Endodermal cell (in vitro differentiated cells): Measurements from ENCODE around the gene ARAF. TPM values are rescaled to one million over a fixed set of nuclear protein-coding genes. Genes with fewer than 3 reads are reported as not detected.

ENCODE experiments used
- DNase-seq: peaks from one replicate; pipeline ENCODE4 v3.0.0-alpha.2; 2017
- H3K27ac ChIP-seq: 2 replicates; pipeline ENCODE4 v1.5.1; 2013; ENCODE audit warnings: mild to moderate bottlenecking, low read depth, low read length, moderate library complexity
- H3K27me3 ChIP-seq: 2 replicates; pipeline ENCODE4 v1.6.1; 2013; ENCODE audit warnings: mild to moderate bottlenecking, low read length, moderate library complexity; ENCODE audit not compliant: insufficient read depth, control insufficient read depth, poor library complexity, severe bottlenecking
- H3K36me3 ChIP-seq: 2 replicates; pipeline ENCODE4 v1.7.0; 2013; ENCODE audit warnings: mild to moderate bottlenecking, low read length, moderate library complexity; ENCODE audit not compliant: control insufficient read depth, insufficient read depth
- H3K4me1 ChIP-seq: one replicate; pipeline ENCODE4 v1.7.0; 2013; ENCODE audit warnings: low read length; ENCODE audit not compliant: control insufficient read depth, insufficient read depth
- H3K4me3 ChIP-seq: 2 replicates; pipeline ENCODE4 v1.5.1; 2013; ENCODE audit warnings: mild to moderate bottlenecking, low read length, moderate library complexity
- H3K9ac ChIP-seq: 2 replicates; pipeline ENCODE4 v1.6.1; 2013; ENCODE audit warnings: mild to moderate bottlenecking, low read length, moderate library complexity; ENCODE audit not compliant: poor library complexity, severe bottlenecking; ENCODE audit errors: extremely low read depth
- H3K9me3 ChIP-seq: 2 replicates; pipeline ENCODE4 v1.6.1; 2013; ENCODE audit warnings: mild to moderate bottlenecking, low read length, moderate library complexity; ENCODE audit not compliant: control insufficient read depth
- H3K27ac Mint-ChIP-seq: 2 replicates; pipeline ENCODE4 v1.8.0; 2020; ENCODE audit warnings: mixed read lengths
- H3K27me3 Mint-ChIP-seq: 2 replicates; pipeline ENCODE4 v1.8.0; 2021; ENCODE audit warnings: mild to moderate bottlenecking, mixed read lengths; ENCODE audit not compliant: insufficient read depth
- H3K36me3 Mint-ChIP-seq: 2 replicates; pipeline ENCODE4 v1.8.0; 2020; ENCODE audit warnings: low read depth, mixed read lengths
- H3K4me1 Mint-ChIP-seq: 2 replicates; pipeline ENCODE4 v1.8.0; 2020; ENCODE audit warnings: mixed read lengths
- H3K4me3 Mint-ChIP-seq: 2 replicates; pipeline ENCODE4 v1.8.0; 2020; ENCODE audit warnings: mild to moderate bottlenecking, moderate library complexity, mixed read lengths
- H3K9me3 Mint-ChIP-seq: 2 replicates; pipeline ENCODE4 v1.8.0; 2020; ENCODE audit warnings: mild to moderate bottlenecking, mixed read lengths
- WGBS, 2 experiments: methylation state at CpG; one replicate each; pipeline versions ENCODE4 v1.1.5 to v1.1.7; 2013; ENCODE audit warnings: missing lambda C conversion rate in 2 of 2, mixed read lengths in 1 of 2; ENCODE audit not compliant: insufficient coverage in 1 of 2, insufficient read length in 1 of 2; 5-methylcytosine and 5-hydroxymethylcytosine counted together
- total RNA-seq, 2 donors: library from RNA; stranded (reverse); fragmentation: NEBNext Ultra II Directional in 1 of 2; extraction: Animal tissue kit (Norgen Biotek cat#: 25700) in 1 of 2; gene quantifications; 2 replicates in 1 of 2; 3 replicates in 1 of 2; pipeline ENCODE4 v1.2.1, GENCODE V29; 2021
- TF ChIP-seq, protein P1 (sequence below): fragments of 200-600 bp; sonication (generic); conservative IDR thresholded peaks from 2 replicates; pipeline ENCODE4 v1.5.0; 2021; ENCODE audit warnings: antibody characterized with exemption, mild to moderate bottlenecking

ARAF gene
- total RNA-seq, 2 donors from 2014 or later = 47.7 to 48.7 TPM

DNA sequence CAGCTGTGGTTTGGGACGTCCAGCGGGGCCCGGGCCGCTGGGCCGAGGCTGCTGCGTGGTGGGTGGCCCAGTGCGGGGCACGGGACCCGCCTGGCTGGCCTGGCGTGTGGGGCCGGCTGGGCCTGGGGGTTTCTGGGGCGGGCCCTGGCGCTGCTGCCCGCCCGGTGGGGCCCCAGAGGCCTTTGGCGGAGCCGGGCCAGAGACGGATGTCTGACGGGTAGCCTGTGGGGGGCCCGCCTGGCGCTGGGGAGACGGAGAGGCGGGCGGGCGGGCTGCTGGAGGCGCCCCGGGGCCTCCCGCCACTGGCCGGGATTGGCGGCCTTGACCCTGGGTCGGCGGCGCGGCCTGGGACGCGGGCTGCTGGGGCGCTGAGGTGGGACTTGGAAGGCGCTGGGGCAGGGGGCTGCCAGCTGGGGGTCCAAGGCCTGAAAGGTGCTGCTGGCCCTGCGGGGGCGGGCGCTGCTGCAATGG lies 13.1 kb downstream of the ARAF start:
- no peaks in the 10 kb centered on the region for H3K36me3 ChIP-seq
- peak overlapping the region; percentile 45 for H3K4me3 ChIP-seq
- no peaks in the 10 kb centered on the region for H3K4me1 ChIP-seq
- H3K9me3 ChIP-seq = no peaks in the 10 kb centered on the region
- 13% methylated on average over 34 of the region's 41 CpGs; no CpG with 5 or more reads in 1 of the 2 experiments for WGBS, 2 experiments
- H3K27me3 ChIP-seq = no peaks in the 10 kb centered on the region
- peak overlapping the region; percentile 53 for H3K9ac ChIP-seq
- peaks cover 27% of the 10 kb centered on the region for H3K36me3 Mint-ChIP-seq
- peak overlapping the region; percentile 63 for H3K4me3 Mint-ChIP-seq
- peak overlapping the region; percentile 86 for H3K27ac Mint-ChIP-seq
- no peaks in the 10 kb centered on the region for H3K27me3 Mint-ChIP-seq
- H3K9me3 Mint-ChIP-seq = peaks cover 79% of the 10 kb centered on the region
- H3K4me1 Mint-ChIP-seq = peaks cover 12% of the 10 kb centered on the region
- peak overlapping the region; percentile 86 for H3K27ac ChIP-seq
- TF ChIP-seq, protein P1, sequence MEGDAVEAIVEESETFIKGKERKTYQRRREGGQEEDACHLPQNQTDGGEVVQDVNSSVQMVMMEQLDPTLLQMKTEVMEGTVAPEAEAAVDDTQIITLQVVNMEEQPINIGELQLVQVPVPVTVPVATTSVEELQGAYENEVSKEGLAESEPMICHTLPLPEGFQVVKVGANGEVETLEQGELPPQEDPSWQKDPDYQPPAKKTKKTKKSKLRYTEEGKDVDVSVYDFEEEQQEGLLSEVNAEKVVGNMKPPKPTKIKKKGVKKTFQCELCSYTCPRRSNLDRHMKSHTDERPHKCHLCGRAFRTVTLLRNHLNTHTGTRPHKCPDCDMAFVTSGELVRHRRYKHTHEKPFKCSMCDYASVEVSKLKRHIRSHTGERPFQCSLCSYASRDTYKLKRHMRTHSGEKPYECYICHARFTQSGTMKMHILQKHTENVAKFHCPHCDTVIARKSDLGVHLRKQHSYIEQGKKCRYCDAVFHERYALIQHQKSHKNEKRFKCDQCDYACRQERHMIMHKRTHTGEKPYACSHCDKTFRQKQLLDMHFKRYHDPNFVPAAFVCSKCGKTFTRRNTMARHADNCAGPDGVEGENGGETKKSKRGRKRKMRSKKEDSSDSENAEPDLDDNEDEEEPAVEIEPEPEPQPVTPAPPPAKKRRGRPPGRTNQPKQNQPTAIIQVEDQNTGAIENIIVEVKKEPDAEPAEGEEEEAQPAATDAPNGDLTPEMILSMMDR = no peak
- no peak for DNase-seq

DNA sequence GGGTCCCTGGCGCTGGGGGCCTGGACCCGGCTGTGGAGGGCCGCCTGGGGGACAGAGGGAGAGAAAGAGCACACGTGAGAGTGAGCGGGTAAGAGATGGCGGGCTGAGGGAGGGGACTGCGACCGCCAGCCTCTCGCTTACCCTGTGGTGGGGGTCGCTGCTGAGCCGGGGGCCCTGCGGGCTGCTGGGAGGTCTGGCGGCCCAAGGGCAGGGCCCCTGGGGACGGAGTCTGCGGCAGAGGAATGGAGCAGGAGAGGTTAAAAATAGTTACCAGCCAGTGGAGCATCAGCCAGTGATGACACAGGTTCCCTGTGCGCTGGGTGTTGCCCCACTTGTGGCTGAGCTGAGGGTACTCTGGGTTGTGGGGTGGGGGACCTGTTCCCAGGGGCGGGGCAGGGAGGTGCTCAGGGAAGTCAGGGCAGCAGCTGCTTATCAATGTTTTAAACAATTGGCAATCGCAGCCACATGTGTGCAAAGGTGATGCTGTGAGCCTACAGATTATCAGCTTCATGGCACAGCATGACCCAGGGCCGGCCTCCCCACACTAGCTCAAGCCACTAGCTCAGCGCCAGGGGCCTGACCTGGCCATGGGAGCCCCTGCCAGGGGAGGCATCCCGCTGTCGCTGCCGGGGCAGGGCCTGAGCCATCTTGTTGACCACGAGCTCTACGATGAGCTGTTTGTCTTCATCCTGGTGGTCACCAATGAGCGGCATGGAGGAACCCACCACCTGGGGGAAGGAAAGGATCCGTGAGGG lies 13.7 kb downstream of the ARAF start:
- H3K9me3 Mint-ChIP-seq = peaks cover 78% of the 10 kb centered on the region
- WGBS, 2 experiments = 40 to 60% methylated on average over 2 to 25 of the region's 27 CpGs
- H3K4me3 Mint-ChIP-seq = peak overlapping the region; percentile 63
- H3K9ac ChIP-seq = peak overlapping the region; percentile 53
- no peaks in the 10 kb centered on the region for H3K27me3 Mint-ChIP-seq
- no peaks in the 10 kb centered on the region for H3K27me3 ChIP-seq
- peaks cover 12% of the 10 kb centered on the region for H3K4me1 Mint-ChIP-seq
- H3K9me3 ChIP-seq = no peaks in the 10 kb centered on the region
- H3K27ac Mint-ChIP-seq = peak overlapping the region; percentile 86
- H3K36me3 Mint-ChIP-seq = peaks cover 25% of the 10 kb centered on the region
- H3K36me3 ChIP-seq = no peaks in the 10 kb centered on the region
- TF ChIP-seq, protein P1 = no peak
- no peaks in the 10 kb centered on the region for H3K4me1 ChIP-seq
- H3K4me3 ChIP-seq = no peak overlapping the region
- H3K27ac ChIP-seq = peak overlapping the region; percentile 86
- DNase-seq = peak; percentile 70

DNA sequence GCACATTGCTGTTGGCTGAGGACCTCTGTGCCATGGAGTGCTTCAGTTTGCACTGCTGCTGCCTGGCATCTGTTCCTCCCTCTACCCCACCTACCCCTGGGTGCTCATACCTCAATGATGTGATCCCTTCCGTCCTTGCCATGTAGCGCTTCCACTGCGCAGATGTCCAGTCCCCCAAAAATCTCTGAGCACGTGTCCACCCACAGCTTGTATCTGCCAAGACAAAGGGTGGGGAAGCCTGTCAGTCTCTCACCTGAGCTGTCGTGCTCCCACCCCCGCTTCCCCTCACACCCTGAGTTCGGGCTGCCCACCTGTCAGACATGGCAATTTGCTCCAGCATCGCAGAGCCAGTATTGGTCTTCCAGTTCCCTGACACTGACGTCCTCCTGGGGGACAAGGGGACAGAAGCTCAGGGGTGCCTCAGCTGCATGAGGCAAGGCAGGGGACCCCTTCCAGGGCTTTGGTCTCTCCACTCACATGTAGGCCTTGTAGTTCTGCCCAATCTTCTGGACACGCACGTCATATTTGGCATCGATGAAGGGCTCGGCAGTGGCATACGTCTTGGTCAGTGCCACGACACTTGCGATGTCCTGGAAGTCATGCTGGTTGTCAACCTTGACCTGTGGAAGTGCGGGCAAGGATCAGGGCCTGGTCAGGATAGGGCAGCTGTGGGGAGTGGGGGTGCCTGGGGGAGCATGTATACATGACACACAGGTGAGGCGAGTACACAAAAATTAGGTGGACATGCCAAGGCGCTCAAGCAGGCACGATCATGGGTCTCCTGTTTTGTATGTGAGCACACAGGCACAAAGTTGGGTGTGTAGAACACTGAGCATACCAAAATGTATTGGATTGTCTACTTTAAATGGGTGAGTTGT lies 15.3 kb downstream of the ARAF start:
- TF ChIP-seq, protein P1 = no peak
- Histone ChIP-seq H3K36me3 (no peaks in the 10 kb centered on the region), H3K27me3 (no peaks in the 10 kb centered on the region), H3K9me3 (no peaks in the 10 kb centered on the region), H3K9ac (no peak overlapping the region), H3K27ac (no peak overlapping the region), H3K4me3 (no peak overlapping the region), H3K4me1 (no peaks in the 10 kb centered on the region)
- Mint-ChIP-seq H3K27ac (no peak overlapping the region), H3K36me3 (peaks cover 12% of the 10 kb centered on the region), H3K27me3 (no peaks in the 10 kb centered on the region), H3K4me1 (peaks cover 12% of the 10 kb centered on the region), H3K9me3 (peaks cover 68% of the 10 kb centered on the region), H3K4me3 (no peak overlapping the region)
- no peak for DNase-seq
- 92 to 97% methylated on average over 11 to 20 of the region's 20 CpGs for WGBS, 2 experiments
